ENCODE measurements around the gene LSR.
"Not testable (repeated sequence)": the region's sequence is repeated elsewhere in the genome, so short reads cannot be mapped to it uniquely, and the experiment has no call there.

Gene LSR

DNA sequence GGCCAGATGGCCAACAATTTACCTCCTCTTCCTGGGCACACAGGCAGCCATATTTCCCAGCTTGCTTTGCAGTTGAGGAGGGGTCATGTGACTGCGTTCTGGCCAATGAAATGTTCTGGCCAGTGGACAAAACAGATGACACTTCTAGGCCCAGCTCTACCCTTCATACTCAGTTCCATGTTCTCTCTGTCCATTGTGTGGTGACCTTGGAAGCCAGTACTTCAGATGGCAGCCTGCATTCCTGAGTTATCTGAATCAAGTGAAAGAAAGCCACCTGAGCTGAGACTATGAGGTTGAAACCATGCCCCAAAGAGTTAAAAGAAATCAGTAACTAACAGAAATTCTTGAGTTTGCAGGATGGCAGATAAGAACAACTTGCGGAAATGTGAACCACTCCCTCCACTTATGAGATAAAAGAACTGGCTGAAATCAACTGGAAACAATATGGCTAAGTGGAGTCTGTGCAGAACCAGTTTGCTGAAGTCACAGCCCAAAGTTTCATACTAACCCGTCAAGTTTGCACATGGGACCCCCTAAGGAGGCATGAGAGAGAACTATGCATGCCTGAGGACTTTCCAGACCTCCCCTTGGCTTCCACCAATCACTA is 28.4 kb upstream of the LSR start:
- H3K9me3 ChIP-seq (ENCODE audit: insufficient read depth, low read depth, low read length): peaks cover 8% of the 10 kb centered on the region; the same call in 1 of the 2 replicates
- WGBS: 71% methylated on average over 3 of the region's 3 CpGs
- H3K4me1 ChIP-seq (ENCODE audit: insufficient read depth, low read length): peaks cover 6% of the 10 kb centered on the region; the same call in 1 of the 2 replicates
- no peaks in the 10 kb centered on the region for H3K27me3 ChIP-seq (ENCODE audit: insufficient read depth, low read length)
- H3K4me3 ChIP-seq (ENCODE audit: low read length): no peak overlapping the region
- H3K36me3 ChIP-seq (ENCODE audit: insufficient read depth, low read length): no peaks in the 10 kb centered on the region
- H3K27ac ChIP-seq (ENCODE audit: low read depth, low read length): no peak overlapping the region
- no peak overlapping the region for H3K9ac ChIP-seq (ENCODE audit: low read depth, low read length)

GRCh38 chr19:35220973-35221590 is 27.7 kb upstream of the LSR start:
- not testable (repeated sequence) for H3K9me3 ChIP-seq (ENCODE audit: insufficient read depth, low read depth, low read length); H3K27ac ChIP-seq (ENCODE audit: low read depth, low read length); H3K36me3 ChIP-seq (ENCODE audit: insufficient read depth, low read length); H3K4me1 ChIP-seq (ENCODE audit: insufficient read depth, low read length); H3K27me3 ChIP-seq (ENCODE audit: insufficient read depth, low read length); H3K4me3 ChIP-seq (ENCODE audit: low read length); H3K9ac ChIP-seq (ENCODE audit: low read depth, low read length)
- WGBS: 95% methylated on average over 4 of the region's 4 CpGs

- H3K27ac ChIP-seq (ENCODE audit: low read depth, low read length): no peak overlapping the region
- 86% methylated on average over 7 of the region's 7 CpGs for WGBS
- H3K9me3 ChIP-seq (ENCODE audit: insufficient read depth, low read depth, low read length): peaks cover 8% of the 10 kb centered on the region; the same call in 1 of the 2 replicates
- no peak overlapping the region for H3K9ac ChIP-seq (ENCODE audit: low read depth, low read length)
- no peak overlapping the region for H3K4me3 ChIP-seq (ENCODE audit: low read length)
- no peaks in the 10 kb centered on the region for H3K27me3 ChIP-seq (ENCODE audit: insufficient read depth, low read length)
- no peaks in the 10 kb centered on the region for H3K36me3 ChIP-seq (ENCODE audit: insufficient read depth, low read length)
- H3K4me1 ChIP-seq (ENCODE audit: insufficient read depth, low read length): peaks cover 6% of the 10 kb centered on the region; the same call in 1 of the 2 replicates
Observed at GRCh38 chr19:35222373-35223015, 26.3 kb upstream of the LSR start.

- no peaks in the 10 kb centered on the region for H3K36me3 ChIP-seq (ENCODE audit: insufficient read depth, low read length)
- no peaks in the 10 kb centered on the region for H3K27me3 ChIP-seq (ENCODE audit: insufficient read depth, low read length)
- peaks cover 8% of the 10 kb centered on the region; the same call in 1 of the 2 replicates for H3K9me3 ChIP-seq (ENCODE audit: insufficient read depth, low read depth, low read length)
- no peak overlapping the region for H3K27ac ChIP-seq (ENCODE audit: low read depth, low read length)
- H3K4me1 ChIP-seq (ENCODE audit: insufficient read depth, low read length): peaks cover 6% of the 10 kb centered on the region; the same call in 1 of the 2 replicates
- 67% methylated on average over 6 of the region's 6 CpGs for WGBS
- no peak overlapping the region for H3K4me3 ChIP-seq (ENCODE audit: low read length)
- no peak overlapping the region for H3K9ac ChIP-seq (ENCODE audit: low read depth, low read length)
Observed at GRCh38 chr19:35223084-35223790, 25.6 kb upstream of the LSR start.

GRCh38 chr19:35223862-35224505 is 24.8 kb upstream of the LSR start:
- peaks cover 6% of the 10 kb centered on the region; the same call in 1 of the 2 replicates for H3K4me1 ChIP-seq (ENCODE audit: insufficient read depth, low read length)
- H3K27me3 ChIP-seq (ENCODE audit: insufficient read depth, low read length): no peaks in the 10 kb centered on the region
- WGBS: 91% methylated on average over 4 of the region's 4 CpGs
- H3K27ac ChIP-seq (ENCODE audit: low read depth, low read length): no peak overlapping the region
- peaks cover 7% of the 10 kb centered on the region; the same call in 1 of the 2 replicates for H3K9me3 ChIP-seq (ENCODE audit: insufficient read depth, low read depth, low read length)
- H3K9ac ChIP-seq (ENCODE audit: low read depth, low read length): no peak overlapping the region
- H3K4me3 ChIP-seq (ENCODE audit: low read length): no peak overlapping the region
- no peaks in the 10 kb centered on the region for H3K36me3 ChIP-seq (ENCODE audit: insufficient read depth, low read length)

- H3K4me3 ChIP-seq (ENCODE audit: low read length): no peak overlapping the region
- no peak overlapping the region for H3K27ac ChIP-seq (ENCODE audit: low read depth, low read length)
- peaks cover 6% of the 10 kb centered on the region; the same call in 1 of the 2 replicates for H3K4me1 ChIP-seq (ENCODE audit: insufficient read depth, low read length)
Observed at GRCh38 chr19:35224681-35225571, 23.9 kb upstream of the LSR start.

DNA sequence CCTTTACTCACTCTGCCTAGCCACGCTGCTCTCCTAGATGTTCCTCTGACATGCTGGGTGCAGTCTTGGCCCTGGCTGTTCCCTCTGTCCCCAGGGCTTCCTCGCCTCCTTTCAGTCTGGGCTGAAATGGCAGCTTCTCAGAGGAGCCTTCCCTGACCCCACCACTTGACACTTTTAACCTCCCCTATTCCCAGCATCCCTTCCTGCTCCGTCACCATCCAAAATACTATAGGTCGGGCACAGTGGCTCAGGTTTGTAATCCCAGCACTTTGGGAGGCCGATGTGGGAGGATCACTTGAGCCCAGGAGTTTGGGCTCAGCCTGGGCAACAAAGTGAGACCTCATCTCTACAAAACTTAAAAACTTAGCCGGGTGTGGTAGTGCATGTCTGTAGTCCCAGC is 22.9 kb upstream of the LSR start:
- Histone ChIP-seq H3K4me1 (ENCODE audit: insufficient read depth, low read length) (peaks cover 6% of the 10 kb centered on the region; the same call in 1 of the 2 replicates), H3K27ac (ENCODE audit: low read depth, low read length) (no peak overlapping the region), H3K4me3 (ENCODE audit: low read length) (no peak overlapping the region), H3K36me3 (ENCODE audit: insufficient read depth, low read length) (no peaks in the 10 kb centered on the region), H3K27me3 (ENCODE audit: insufficient read depth, low read length) (no peaks in the 10 kb centered on the region), H3K9me3 (ENCODE audit: insufficient read depth, low read depth, low read length) (no peaks in the 10 kb centered on the region), H3K9ac (ENCODE audit: low read depth, low read length) (no peak overlapping the region)
- WGBS: 94% methylated on average over 6 of the region's 6 CpGs

More at GRCh38 chr19:35224681-35225571, 23.9 kb upstream of the LSR start:
- 78% methylated on average over 41 of the region's 41 CpGs for WGBS
- no peaks in the 10 kb centered on the region for H3K27me3 ChIP-seq (ENCODE audit: insufficient read depth, low read length)
- no peaks in the 10 kb centered on the region for H3K36me3 ChIP-seq (ENCODE audit: insufficient read depth, low read length)
- no peak overlapping the region for H3K9ac ChIP-seq (ENCODE audit: low read depth, low read length)
- no peaks in the 10 kb centered on the region for H3K9me3 ChIP-seq (ENCODE audit: insufficient read depth, low read depth, low read length)

GRCh38 chr19:35226748-35227147 is 22.1 kb upstream of the LSR start:
- H3K36me3 ChIP-seq (ENCODE audit: insufficient read depth, low read length): no peaks in the 10 kb centered on the region
- 94% methylated on average over 5 of the region's 5 CpGs for WGBS

DNA sequence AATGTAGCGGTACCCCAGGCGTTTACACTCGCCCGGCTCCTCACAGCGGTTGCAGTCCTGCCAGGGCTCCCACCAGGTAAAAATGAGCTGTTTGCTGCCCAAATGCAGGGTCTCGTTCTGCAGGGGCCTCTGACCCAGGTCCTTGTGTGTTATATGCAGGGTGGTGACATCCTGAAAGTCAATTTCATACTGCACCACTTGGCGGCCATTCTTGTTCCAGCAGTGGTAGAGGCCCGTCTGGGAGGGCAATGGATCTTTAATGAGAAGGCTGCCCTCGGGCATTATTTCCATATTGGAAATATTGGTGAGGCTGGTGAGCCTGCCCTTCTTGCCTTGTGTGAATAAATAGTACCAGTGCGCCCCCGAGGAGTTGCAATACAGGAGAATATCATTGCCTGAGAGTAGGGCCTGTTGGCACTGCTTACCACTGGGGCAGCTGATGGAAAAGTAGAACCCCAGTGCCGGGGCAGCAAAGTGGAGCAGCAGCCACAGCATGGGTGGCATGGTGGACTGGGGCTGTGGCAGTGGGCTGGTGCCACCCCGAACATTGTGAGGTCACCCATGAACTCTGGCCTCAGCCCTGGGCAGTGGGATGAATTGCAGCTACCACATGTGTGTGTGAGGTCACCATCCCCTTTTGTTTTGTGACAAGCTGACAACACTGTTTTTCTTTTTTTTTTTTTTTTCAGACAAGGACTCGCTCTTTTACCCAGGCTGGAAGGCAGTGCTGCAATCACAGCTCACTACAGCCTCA is 20.4 kb upstream of the LSR start, which contains the start of gene FAM187B:
Gene FAM187B (minus strand): TSS at position 563 of the 754 bp plus-strand sequence. CDS start 59 bp downstream, at position 504.
- Histone ChIP-seq H3K27ac (ENCODE audit: low read depth, low read length) (no peak within 1 kb of the TSS), H3K9ac (ENCODE audit: low read depth, low read length) (no peak within 1 kb of the TSS), H3K9me3 (ENCODE audit: insufficient read depth, low read depth, low read length) (no peaks in the 10 kb centered on the region), H3K27me3 (ENCODE audit: insufficient read depth, low read length) (no peaks in the 10 kb centered on the region), H3K36me3 (ENCODE audit: insufficient read depth, low read length) (no peaks in the 10 kb centered on the region), H3K4me1 (ENCODE audit: insufficient read depth, low read length) (peaks cover 6% of the 10 kb centered on the region; the same call in 1 of the 2 replicates), H3K4me3 (ENCODE audit: low read length) (no peak within 1 kb of the TSS)
- WGBS: 90% methylated on average over 14 of the region's 14 CpGs

More at GRCh38 chr19:35226748-35227147, 22.1 kb upstream of the LSR start:
- H3K9ac ChIP-seq (ENCODE audit: low read depth, low read length): no peak overlapping the region
- H3K27ac ChIP-seq (ENCODE audit: low read depth, low read length): no peak overlapping the region
- H3K9me3 ChIP-seq (ENCODE audit: insufficient read depth, low read depth, low read length): no peaks in the 10 kb centered on the region
- no peaks in the 10 kb centered on the region for H3K27me3 ChIP-seq (ENCODE audit: insufficient read depth, low read length)
- H3K4me3 ChIP-seq (ENCODE audit: low read length): no peak overlapping the region
- peaks cover 6% of the 10 kb centered on the region; the same call in 1 of the 2 replicates for H3K4me1 ChIP-seq (ENCODE audit: insufficient read depth, low read length)
